HepG2 (cell line): Measurements from ENCODE around the gene G6PD. TPM values are rescaled to one million over a fixed set of nuclear protein-coding genes. Genes with fewer than 3 reads are reported as not detected.

Experiments
- ADNP ChIP-seq: sonication (generic); formaldehyde crosslinking; IDR thresholded peaks from 2 replicates; pipeline ENCODE4 v1.4.0; 2020; ENCODE audit warnings: missing genetic modification reagents
- LBX2 ChIP-seq: sonication (generic); formaldehyde crosslinking; IDR thresholded peaks from 2 replicates; pipeline ENCODE4 v1.5.0; 2020; ENCODE audit warnings: missing genetic modification reagents, mild to moderate bottlenecking, borderline replicate concordance
- MAX ChIP-seq: IDR thresholded peaks from 2 replicates; pipeline ENCODE4 v1.6.1; 2012; ENCODE audit warnings: inconsistent platforms
- MBNL3 ChIP-seq: fragments of 250-450 bp; sonication (Bioruptor Pico); conservative IDR thresholded peaks from 2 replicates; pipeline ENCODE4 v1.8.0; 2022; ENCODE audit warnings: mild to moderate bottlenecking, inconsistent platforms
- MTERF4 ChIP-seq: sonication (generic); formaldehyde crosslinking; IDR thresholded peaks from 2 replicates; pipeline ENCODE4 v1.8.0; 2023; ENCODE audit warnings: mild to moderate bottlenecking, missing genetic modification reagents
- RELA ChIP-seq: sonication (generic); formaldehyde crosslinking; IDR thresholded peaks from 2 replicates; pipeline ENCODE4 v1.4.0; 2020; ENCODE audit warnings: missing genetic modification reagents
- SAP130 ChIP-seq: IDR thresholded peaks from 2 replicates; pipeline ENCODE4 v1.6.1; 2016; ENCODE audit warnings: low read depth
- ZBED4 ChIP-seq: sonication (generic); formaldehyde crosslinking; IDR thresholded peaks from 2 replicates; pipeline ENCODE4 v1.4.0; 2020; ENCODE audit warnings: missing genetic modification reagents, borderline replicate concordance
- ZFP82 ChIP-seq: sonication (generic); formaldehyde crosslinking; IDR thresholded peaks from 2 replicates; pipeline ENCODE4 v1.5.1; 2020; ENCODE audit warnings: mild to moderate bottlenecking, missing genetic modification reagents, borderline replicate concordance
- ZFX ChIP-seq: sonication (generic); formaldehyde crosslinking; IDR thresholded peaks from 2 replicates; pipeline ENCODE4 v1.4.0; 2020; ENCODE audit warnings: mild to moderate bottlenecking, low read depth, missing genetic modification reagents, moderate library complexity
- ZHX2 ChIP-seq, 2 experiments: sonication (generic) in 1 of 2; formaldehyde crosslinking in 1 of 2; IDR thresholded peaks; 2 replicates each; pipeline versions ENCODE4 v1.6.1 to v1.9.0; 2014 to 2022; ENCODE audit warnings: antibody characterized with exemption in 1 of 2, borderline replicate concordance in 1 of 2, inconsistent platforms in 1 of 2, low read depth in 1 of 2, missing genetic modification reagents in 1 of 2
- ZNF230 ChIP-seq: sonication (generic); formaldehyde crosslinking; IDR thresholded peaks from 2 replicates; pipeline ENCODE4 v1.4.0; 2020; ENCODE audit warnings: mild to moderate bottlenecking, missing genetic modification reagents
- ZNF362 ChIP-seq: sonication (generic); formaldehyde crosslinking; IDR thresholded peaks from 2 replicates; pipeline ENCODE4 v1.4.0; 2020; ENCODE audit warnings: missing genetic modification reagents, mild to moderate bottlenecking, borderline replicate concordance
- ZNF703 ChIP-seq: sonication (generic); formaldehyde crosslinking; IDR thresholded peaks from 2 replicates; pipeline ENCODE4 v1.5.1; 2020; ENCODE audit warnings: missing genetic modification reagents, mild to moderate bottlenecking, moderate library complexity, borderline replicate concordance
- ZNF740 ChIP-seq: sonication (generic); formaldehyde crosslinking; IDR thresholded peaks from 2 replicates; pipeline ENCODE4 v1.4.0; 2020; ENCODE audit warnings: missing genetic modification reagents
- ZNF775 ChIP-seq: sonication (generic); formaldehyde crosslinking; IDR thresholded peaks from 2 replicates; pipeline ENCODE4 v1.4.0; 2020; ENCODE audit warnings: missing genetic modification reagents, mild to moderate bottlenecking, moderate library complexity, borderline replicate concordance
- polyA plus RNA-seq, 8 experiments: library from polyadenylated mRNA; depleted of rRNA in 3 of 8; stranded (reverse) in 7 of 8; unstranded in 1 of 8; fragments of >200 nt; fragmentation: Illumina TruSeq in 4 of 8; extraction: Trizol in 4 of 8; gene quantifications; 2 replicates each; pipeline versions ENCODE4 v1.2.1 to v1.2.3, GENCODE V29; 2011 to 2016; ENCODE audit warnings: low read depth in 4 of 8, missing spikeins in 1 of 8, mixed read lengths in 1 of 8; ENCODE audit not compliant: insufficient read depth in 1 of 8
- total RNA-seq, 5 experiments: library from RNA; depleted of rRNA; stranded (reverse); fragments of >200 nt; fragmentation: Illumina TruSeq; extraction: Trizol; gene quantifications; 2 replicates each; pipeline ENCODE4 v1.2.3, GENCODE V29; 2016; ENCODE audit warnings: low read depth in 1 of 5

The G6PD gene
- total and polyA plus RNA-seq, 2 of the 13 experiments (the other 11 are each of a cell fraction or from before 2014, with no cell fraction given): 18.8 to 28.8 TPM

GRCh38 chrX:154486052-154486395 lies 60.6 kb downstream of the G6PD start (continued):
- TF ChIP-seq ZBED4 (no peak), ZNF703 (0 out of 2 replicates have a peak, but pooled peaks have one; percentile 29), ZNF740 (CRISPR knock-in tag) (0 out of 2 replicates have a peak, but pooled peaks have one; percentile 65), ZFX (CRISPR knock-in tag) (0 out of 2 replicates have a peak, but pooled peaks have one; percentile 32), ZHX2 (IDR thresholded peaks at IDR 0.05; ENCODE audit: low read depth) (no peak), ZHX2 (CRISPR knock-in tag; IDR thresholded peaks at IDR 0.05; ENCODE audit: borderline replicate concordance) (0 out of 2 replicates have a peak, but pooled peaks have one; percentile 34), ZNF362 (CRISPR knock-in tag) (no peak), RELA (CRISPR knock-in tag) (no peak), SAP130 (CRISPR knock-in tag) (0 out of 2 replicates have a peak, but pooled peaks have one; percentile 3), ZNF775 (CRISPR knock-in tag) (no peak), LBX2 (peak; percentile 51; the same call in 1 of the 2 replicates), ZNF230 (no peak), ADNP (CRISPR knock-in tag) (no peak), MBNL3 (CRISPR knock-in tag) (no peak), MTERF4 (CRISPR knock-in tag) (no peak), ZFP82 (CRISPR knock-in tag) (no peak), MAX (peak; percentile 49)
